ENCODE measurements around the gene SLC25A51.

The SLC25A51 gene

GRCh38 chr9:37927132-37927531 lies 23.2 kb upstream of the SLC25A51 start:
- Mint-ChIP-seq H3K9me3 (no peaks in the 10 kb centered on the region), H3K4me3 (no peak overlapping the region), H3K36me3 (ENCODE audit: low read depth) (no peaks in the 10 kb centered on the region), H3K4me1 (ENCODE audit: low read depth) (peaks cover 2% of the 10 kb centered on the region), H3K27me3 (no peaks in the 10 kb centered on the region), H3K27ac (no peak overlapping the region)
- DNase-seq, result no peak

GRCh38 chr9:37926737-37927118 lies 22.8 kb upstream of the SLC25A51 start:
- H3K36me3 Mint-ChIP-seq (ENCODE audit: low read depth), result no peaks in the 10 kb centered on the region
- DNase-seq, result no peak

DNA sequence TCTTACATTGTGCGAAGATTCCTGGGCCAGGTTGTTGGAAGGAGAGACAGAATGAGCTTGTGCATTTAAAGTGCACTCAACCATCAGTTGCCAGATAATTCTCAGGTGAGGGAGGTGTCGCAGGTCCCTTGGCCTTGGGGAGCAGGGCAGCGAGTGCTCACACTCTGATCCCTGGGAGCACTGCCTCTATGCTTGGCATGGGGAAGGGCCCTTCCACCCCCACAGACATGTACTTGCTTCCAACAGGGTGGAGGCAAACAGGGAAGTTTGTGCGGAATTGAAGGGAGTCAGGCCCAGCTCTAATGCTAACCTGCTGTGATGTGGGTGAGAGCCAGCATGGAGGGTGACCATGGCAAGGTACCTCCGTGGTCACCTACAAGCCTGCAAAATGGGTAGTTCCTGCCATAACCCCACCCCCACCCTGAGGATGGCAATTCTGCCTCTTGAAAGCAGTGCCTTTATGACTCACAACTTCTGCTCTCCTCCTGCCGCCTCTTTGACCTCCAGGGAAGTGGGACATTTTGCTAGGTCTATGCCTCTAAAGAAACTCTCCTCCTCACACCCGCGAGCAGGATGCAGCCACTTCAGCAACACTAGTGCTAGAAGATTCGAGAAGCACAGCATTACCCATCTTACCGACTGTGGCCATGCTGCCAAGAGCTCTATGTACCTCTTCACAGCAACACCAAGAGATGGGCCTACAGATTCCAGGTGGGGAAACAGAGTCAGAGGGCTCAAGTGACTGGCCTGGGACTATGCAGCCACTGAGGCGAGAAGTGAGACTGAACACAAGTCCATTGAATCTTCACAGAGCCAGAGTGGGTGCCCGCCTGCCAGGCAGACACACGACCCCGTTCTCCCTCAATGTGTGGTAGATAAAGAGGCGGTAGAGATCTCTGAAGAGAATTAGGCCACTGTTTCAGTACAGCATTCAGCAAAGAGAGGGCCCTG lies 22.1 kb upstream of the SLC25A51 start:
- Mint-ChIP-seq H3K36me3 (ENCODE audit: low read depth) (no peaks in the 10 kb centered on the region), H3K9me3 (no peaks in the 10 kb centered on the region), H3K27ac (no peak overlapping the region), H3K4me1 (ENCODE audit: low read depth) (peaks cover 2% of the 10 kb centered on the region), H3K4me3 (no peak overlapping the region), H3K27me3 (no peaks in the 10 kb centered on the region)
- no peak for DNase-seq

More at GRCh38 chr9:37926737-37927118, 22.8 kb upstream of the SLC25A51 start:
- Mint-ChIP-seq H3K27ac (no peak overlapping the region), H3K4me3 (no peak overlapping the region), H3K9me3 (no peaks in the 10 kb centered on the region), H3K27me3 (no peaks in the 10 kb centered on the region), H3K4me1 (ENCODE audit: low read depth) (peaks cover 2% of the 10 kb centered on the region)

GRCh38 chr9:37925006-37925405 lies 21.1 kb upstream of the SLC25A51 start:
- H3K4me1 Mint-ChIP-seq (ENCODE audit: low read depth), result peaks cover 2% of the 10 kb centered on the region
- no peak overlapping the region for H3K4me3 Mint-ChIP-seq
- H3K27ac Mint-ChIP-seq, result no peak overlapping the region
- no peaks in the 10 kb centered on the region for H3K36me3 Mint-ChIP-seq (ENCODE audit: low read depth)
- DNase-seq, result no peak
- H3K27me3 Mint-ChIP-seq, result no peaks in the 10 kb centered on the region
- no peaks in the 10 kb centered on the region for H3K9me3 Mint-ChIP-seq

DNA sequence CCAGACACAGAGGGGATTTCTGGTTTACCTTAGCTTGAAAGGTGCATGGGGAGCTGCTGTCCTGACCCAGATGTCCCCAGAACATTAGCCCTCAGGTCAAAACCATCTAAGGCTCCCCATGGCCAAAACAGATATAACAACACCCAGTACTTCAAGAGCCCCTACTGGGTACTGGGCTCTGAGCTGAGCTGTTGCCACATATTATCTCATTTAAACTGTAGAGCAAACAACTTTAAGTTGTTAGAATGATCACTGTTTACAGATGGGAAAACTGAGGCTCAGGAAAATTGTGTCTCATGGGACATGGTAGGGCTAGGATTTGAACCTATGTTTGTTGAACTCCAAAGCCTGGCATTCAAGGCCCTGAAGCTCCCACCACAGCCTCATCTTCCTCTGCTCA lies 20.6 kb upstream of the SLC25A51 start:
- H3K27ac Mint-ChIP-seq, result no peak overlapping the region
- no peaks in the 10 kb centered on the region for H3K36me3 Mint-ChIP-seq (ENCODE audit: low read depth)
- no peaks in the 10 kb centered on the region for H3K27me3 Mint-ChIP-seq
- DNase-seq, result no peak
- peaks cover 2% of the 10 kb centered on the region for H3K4me1 Mint-ChIP-seq (ENCODE audit: low read depth)
- H3K9me3 Mint-ChIP-seq, result no peaks in the 10 kb centered on the region
- no peak overlapping the region for H3K4me3 Mint-ChIP-seq

GRCh38 chr9:37923796-37924427 lies 20.0 kb upstream of the SLC25A51 start:
- no peak overlapping the region for H3K4me3 Mint-ChIP-seq
- H3K27ac Mint-ChIP-seq, result no peak overlapping the region
- H3K36me3 Mint-ChIP-seq (ENCODE audit: low read depth), result no peaks in the 10 kb centered on the region
- H3K27me3 Mint-ChIP-seq, result no peaks in the 10 kb centered on the region
- H3K4me1 Mint-ChIP-seq (ENCODE audit: low read depth), result peaks cover 2% of the 10 kb centered on the region
- DNase-seq, result no peak
- H3K9me3 Mint-ChIP-seq, result no peaks in the 10 kb centered on the region

DNA sequence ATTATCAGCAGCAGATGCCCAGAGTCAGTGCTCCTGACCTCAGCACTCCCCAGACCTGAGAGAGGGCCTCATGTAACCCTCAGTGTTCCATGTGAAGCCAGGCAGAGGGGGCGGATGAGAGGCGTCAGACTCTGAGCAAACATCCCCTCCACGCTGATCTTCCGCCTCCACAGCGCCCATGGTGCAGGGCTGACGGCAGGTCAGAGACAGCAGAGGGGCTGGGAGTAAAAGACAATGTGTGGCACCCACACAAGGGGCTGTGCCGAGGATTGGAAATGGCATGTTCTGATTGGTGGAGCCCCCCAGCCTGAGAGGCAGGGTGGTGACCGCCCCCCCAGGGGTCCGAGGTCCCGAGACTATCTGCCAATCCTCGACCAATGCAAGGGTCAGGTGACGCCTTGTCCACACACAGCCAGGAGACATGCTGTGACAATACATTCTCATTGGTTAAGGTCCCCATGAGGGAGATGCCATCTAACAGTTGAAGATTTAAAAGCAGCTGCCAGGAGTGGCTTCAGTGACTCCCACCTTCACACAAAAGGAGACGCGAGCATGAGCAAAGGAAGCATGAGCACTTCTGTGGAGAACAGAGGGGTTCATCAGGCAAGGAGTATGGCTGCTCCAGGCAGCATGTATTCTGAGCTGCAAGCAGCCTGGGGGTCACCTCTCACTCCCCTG lies 19.3 kb upstream of the SLC25A51 start:
- no peaks in the 10 kb centered on the region for H3K27me3 Mint-ChIP-seq
- H3K27ac Mint-ChIP-seq, result no peak overlapping the region
- no peaks in the 10 kb centered on the region for H3K9me3 Mint-ChIP-seq
- H3K4me3 Mint-ChIP-seq, result no peak overlapping the region
- no peaks in the 10 kb centered on the region for H3K36me3 Mint-ChIP-seq (ENCODE audit: low read depth)
- DNase-seq, result no peak
- peaks cover 2% of the 10 kb centered on the region for H3K4me1 Mint-ChIP-seq (ENCODE audit: low read depth)

GRCh38 chr9:37922363-37923117 lies 18.6 kb upstream of the SLC25A51 start:
- no peaks in the 10 kb centered on the region for H3K27me3 Mint-ChIP-seq
- DNase-seq, result no peak
- peaks cover 2% of the 10 kb centered on the region for H3K4me1 Mint-ChIP-seq (ENCODE audit: low read depth)
- no peaks in the 10 kb centered on the region for H3K36me3 Mint-ChIP-seq (ENCODE audit: low read depth)
- no peaks in the 10 kb centered on the region for H3K9me3 Mint-ChIP-seq
- H3K4me3 Mint-ChIP-seq, result no peak overlapping the region
- H3K27ac Mint-ChIP-seq, result no peak overlapping the region

DNA sequence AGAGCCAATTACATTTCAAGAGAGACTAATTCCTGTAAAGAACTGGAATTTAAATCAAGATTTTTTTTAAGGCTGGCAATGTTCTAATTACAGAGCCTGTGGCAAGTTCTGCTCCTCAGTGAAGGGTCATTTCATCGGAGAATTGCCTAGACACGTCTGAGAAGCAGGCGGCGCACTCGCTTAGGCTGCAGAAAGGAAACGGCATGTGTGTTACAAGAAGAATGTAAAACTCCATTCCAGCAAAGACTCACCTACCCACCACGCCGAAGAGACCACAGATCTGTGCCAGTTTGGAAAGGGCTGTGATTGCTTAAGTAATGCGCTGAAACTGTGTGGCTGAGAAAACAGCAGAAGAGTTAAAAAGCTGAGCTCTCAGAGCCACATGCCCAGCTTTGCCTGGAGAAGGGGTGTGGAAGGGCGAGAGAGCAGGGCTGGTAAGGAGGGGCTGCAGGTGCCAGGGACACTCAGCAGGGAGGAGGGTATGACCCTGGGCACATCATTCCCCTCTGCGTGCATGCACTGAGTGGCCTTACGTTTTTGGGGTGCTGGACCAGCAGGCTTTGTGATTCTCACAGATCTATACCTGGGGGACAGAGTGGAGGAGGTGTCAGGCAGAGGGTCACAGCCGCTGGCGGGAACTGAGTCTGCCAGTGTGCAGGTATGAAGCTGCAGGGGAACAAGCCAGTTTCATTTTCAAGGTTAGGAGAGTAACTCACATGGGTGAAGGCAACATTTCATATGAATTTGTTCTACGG lies 17.8 kb upstream of the SLC25A51 start:
- no peak overlapping the region for H3K27ac Mint-ChIP-seq
- no peaks in the 10 kb centered on the region for H3K36me3 Mint-ChIP-seq (ENCODE audit: low read depth)

GRCh38 chr9:37921168-37921510 lies 17.2 kb upstream of the SLC25A51 start:
- H3K36me3 Mint-ChIP-seq (ENCODE audit: low read depth), result no peaks in the 10 kb centered on the region
- H3K4me1 Mint-ChIP-seq (ENCODE audit: low read depth), result peaks cover under 1% of the 10 kb centered on the region
- no peaks in the 10 kb centered on the region for H3K27me3 Mint-ChIP-seq
- DNase-seq, result no peak
- H3K27ac Mint-ChIP-seq, result no peak overlapping the region
- H3K9me3 Mint-ChIP-seq, result no peaks in the 10 kb centered on the region
- H3K4me3 Mint-ChIP-seq, result no peak overlapping the region

More for the DNA sequence above, 17.8 kb upstream of the SLC25A51 start:
- Mint-ChIP-seq H3K4me1 (ENCODE audit: low read depth) (peaks cover 2% of the 10 kb centered on the region), H3K9me3 (no peaks in the 10 kb centered on the region), H3K27me3 (no peaks in the 10 kb centered on the region), H3K4me3 (no peak overlapping the region)
- DNase-seq, result no peak

DNA sequence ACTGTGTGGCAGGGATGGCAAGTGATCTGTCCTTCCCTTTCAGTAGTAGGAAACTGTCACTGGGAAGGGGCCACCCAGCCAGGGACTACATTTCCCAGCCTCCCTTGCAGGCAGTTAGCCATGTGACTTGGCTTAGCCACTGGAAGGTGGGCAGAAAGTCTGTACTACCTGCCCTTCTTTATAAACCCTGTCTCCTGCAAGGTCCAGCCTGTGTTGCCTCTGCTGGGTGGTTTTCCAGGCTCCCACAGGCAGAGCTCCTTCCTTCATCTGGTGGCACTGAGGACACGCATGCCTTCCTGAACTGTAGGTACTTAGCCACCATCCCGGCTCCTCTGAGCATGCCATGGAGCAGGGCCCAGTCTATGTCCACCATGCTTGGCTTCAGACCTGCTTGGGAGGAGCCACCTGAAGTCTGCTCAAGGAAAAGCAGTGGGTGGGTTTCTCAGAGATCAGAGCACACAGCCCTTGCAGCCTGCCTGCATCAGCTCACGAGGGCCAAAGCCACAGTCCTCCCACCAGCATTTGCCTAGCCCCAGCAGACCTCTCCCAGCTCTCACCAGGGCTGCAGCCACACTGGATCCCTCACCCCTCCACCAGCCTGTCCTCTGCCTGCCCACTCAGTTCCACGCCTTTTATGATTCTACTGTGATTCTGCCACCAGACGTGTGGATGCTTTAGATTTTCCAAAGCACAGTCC lies 16.7 kb upstream of the SLC25A51 start:
- no peak for DNase-seq
- Mint-ChIP-seq H3K27me3 (no peaks in the 10 kb centered on the region), H3K27ac (no peak overlapping the region), H3K4me1 (ENCODE audit: low read depth) (no peaks in the 10 kb centered on the region), H3K36me3 (ENCODE audit: low read depth) (no peaks in the 10 kb centered on the region), H3K9me3 (no peaks in the 10 kb centered on the region), H3K4me3 (no peak overlapping the region)

- Mint-ChIP-seq H3K36me3 (ENCODE audit: low read depth) (no peaks in the 10 kb centered on the region), H3K4me1 (ENCODE audit: low read depth) (no peaks in the 10 kb centered on the region), H3K9me3 (no peaks in the 10 kb centered on the region), H3K27me3 (no peaks in the 10 kb centered on the region), H3K27ac (no peak overlapping the region), H3K4me3 (no peak overlapping the region)
- DNase-seq, result no peak
Measured at GRCh38 chr9:37919956-37920335, 16.0 kb upstream of the SLC25A51 start.

GRCh38 chr9:37919246-37919955 lies 15.5 kb upstream of the SLC25A51 start:
- no peaks in the 10 kb centered on the region for H3K9me3 Mint-ChIP-seq
- DNase-seq, result no peak
- H3K4me1 Mint-ChIP-seq (ENCODE audit: low read depth), result no peaks in the 10 kb centered on the region
- no peaks in the 10 kb centered on the region for H3K36me3 Mint-ChIP-seq (ENCODE audit: low read depth)
- H3K4me3 Mint-ChIP-seq, result no peak overlapping the region
- no peak overlapping the region for H3K27ac Mint-ChIP-seq
- H3K27me3 Mint-ChIP-seq, result no peaks in the 10 kb centered on the region
